GM18861 (cell line): Measurements from ENCODE around the gene BMP8A.

Experiments used
- ATAC-seq: cut with Tn5 transposase; IDR thresholded peaks from one replicate; pipeline ENCODE4 v1.9.1; 2021; ENCODE audit not compliant: unreplicated experiment

Gene BMP8A

DNA sequence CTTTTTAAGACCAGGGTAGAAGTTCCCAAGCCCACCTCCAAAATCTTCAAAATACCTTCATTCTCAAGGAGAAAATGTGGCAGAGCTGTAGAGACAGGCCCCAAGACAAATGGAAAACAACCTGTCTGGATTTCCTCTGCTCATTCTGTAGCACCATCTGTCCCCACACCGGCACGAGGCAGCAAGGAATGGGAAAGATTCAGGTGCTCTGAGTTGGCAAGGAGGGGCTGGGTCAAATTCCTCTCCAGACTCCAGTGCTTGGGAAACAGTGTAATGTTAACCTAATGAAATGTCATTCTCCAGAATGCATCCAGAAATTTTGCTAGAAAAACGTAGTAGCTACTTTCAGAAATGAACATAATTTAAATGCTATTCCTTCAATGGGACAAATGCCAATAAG is 75.9 kb downstream of the BMP8A start:
- no peak for ATAC-seq

DNA sequence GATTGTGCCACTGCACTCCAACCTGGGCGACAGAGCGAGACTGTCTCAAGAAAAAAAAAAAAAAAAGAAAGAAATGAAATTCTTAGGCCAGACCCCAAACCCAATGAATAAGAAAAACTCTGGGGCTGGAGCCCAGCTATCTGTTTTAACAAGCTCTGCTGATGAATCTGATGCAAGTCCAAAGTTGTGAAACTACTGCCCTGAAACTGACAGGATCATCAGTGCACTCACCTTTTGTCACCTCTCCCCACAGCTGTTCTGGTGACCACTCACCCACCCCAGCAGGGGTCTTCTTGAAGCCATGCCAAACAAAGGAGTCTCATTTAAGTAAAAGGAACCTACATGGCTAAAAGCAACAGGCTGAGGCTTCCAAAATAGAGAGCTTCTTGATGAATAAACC is 76.8 kb downstream of the BMP8A start:
- ATAC-seq, result no peak

DNA sequence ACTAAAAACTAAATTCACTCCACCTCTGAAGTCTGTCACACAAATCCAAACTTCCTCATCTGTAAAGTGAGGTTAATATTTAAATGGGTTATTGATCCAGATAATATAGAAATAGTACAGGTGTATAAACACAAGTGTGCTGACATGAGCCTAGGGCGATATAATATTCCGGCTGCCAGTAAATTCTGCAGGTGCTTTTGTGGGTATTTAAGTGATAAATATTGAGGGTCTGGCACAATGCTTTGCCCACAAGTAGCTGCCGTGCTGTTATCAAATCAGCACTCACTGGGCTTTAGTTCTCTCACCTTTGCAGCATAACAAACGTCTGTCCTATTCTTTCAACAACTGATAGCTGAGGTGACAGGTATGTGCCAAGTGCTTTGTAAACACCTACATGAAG is 77.6 kb downstream of the BMP8A start:
- no peak for ATAC-seq

DNA sequence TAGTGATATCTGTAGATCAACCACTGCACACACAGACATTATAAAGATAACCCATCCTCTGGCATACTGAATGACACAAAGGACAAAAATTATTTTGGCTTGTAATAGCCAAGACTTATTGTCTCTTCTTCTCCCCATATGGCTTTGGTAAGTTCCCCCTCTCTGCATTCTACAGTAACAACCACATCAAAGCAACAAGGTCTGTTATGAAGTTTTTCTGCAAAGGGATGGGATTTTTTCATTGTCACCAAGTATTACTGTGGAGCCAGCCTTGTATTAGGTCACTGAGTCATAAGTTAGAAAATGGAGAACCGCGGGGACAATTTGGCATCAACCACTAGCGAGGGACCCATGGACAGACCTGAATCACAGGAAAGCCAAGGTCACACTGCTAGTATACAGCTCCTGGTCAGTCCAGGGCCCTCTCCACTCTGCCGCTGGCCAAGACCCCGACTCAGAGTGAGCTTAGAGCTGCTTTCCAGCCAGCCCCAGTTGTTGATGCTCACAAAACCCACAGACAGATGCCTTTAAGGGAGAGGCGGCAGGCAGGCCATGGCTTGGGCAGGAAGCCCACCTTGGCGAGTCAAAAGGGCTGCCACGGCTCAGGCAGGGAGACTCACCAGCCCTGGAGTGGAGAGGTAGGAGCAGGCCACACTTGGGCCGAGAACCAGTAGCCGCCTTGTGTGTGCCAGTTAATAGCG is 79.2 kb downstream of the BMP8A start:
- ATAC-seq, result no peak

DNA sequence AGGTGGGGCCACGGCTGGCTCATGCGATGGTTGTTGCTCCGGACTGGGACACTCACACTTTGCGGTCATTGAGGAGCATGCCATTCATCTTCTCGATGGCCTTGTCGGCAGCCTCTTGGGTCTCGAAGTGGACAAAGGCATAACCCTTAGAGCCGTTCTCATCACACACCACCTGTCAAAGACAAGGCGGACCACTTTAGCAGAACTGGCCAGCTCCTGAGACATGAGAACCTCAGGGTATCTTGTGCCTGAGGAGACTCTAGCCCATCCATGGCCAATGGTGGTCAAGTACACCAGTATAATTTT is 79.7 kb downstream of the BMP8A start:
- ATAC-seq, result no peak

DNA sequence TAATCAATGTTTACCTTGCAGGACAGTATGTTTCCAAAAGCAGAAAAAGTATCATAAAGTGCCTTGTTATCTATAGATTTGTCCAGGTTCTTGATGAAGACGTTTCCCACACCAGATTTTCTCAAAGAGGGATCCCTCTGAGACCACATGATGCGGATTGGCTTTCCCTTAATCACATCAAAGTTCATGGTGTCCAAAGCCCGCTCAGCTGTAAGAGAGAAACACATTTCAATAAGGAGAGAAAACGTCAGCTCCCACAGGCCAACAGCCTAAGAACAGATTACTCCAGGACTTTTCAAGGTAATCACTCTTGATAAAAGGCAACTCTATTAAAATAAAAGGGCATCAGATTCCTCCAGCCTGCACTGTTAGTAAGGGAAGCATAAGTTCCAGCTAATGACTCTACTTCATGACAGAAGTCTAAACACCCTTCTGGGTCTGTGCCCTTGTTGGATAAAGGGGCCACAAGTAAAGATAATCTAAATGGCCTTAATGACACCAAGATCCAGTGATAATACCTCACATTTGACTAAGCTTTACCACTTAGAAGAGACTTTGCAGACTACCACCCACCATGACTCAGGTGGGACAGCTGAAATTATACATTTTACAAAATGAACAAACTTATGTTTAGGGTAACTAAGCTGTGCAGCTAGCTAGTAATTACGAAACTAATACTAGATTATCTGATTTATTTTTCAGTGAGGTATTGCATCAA is 81.1 kb downstream of the BMP8A start:
- no peak for ATAC-seq

DNA sequence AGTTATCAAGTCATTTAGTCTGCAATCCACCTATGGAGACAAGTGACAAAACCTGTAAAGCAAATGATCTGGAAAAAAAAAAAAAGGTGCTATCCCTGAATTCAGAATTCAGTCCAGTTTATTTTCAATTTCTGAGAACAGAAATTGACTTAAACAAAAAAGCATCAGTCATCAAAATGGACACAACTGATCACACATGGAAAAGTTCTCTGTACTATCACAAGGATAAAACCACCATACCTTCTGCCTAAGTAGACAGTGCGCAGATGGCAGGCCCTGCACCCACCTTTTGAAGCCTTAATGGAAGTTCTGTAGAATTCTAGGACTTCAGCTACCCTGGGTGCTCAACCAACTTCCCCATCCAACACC is 81.6 kb downstream of the BMP8A start:
- ATAC-seq, result no peak

DNA sequence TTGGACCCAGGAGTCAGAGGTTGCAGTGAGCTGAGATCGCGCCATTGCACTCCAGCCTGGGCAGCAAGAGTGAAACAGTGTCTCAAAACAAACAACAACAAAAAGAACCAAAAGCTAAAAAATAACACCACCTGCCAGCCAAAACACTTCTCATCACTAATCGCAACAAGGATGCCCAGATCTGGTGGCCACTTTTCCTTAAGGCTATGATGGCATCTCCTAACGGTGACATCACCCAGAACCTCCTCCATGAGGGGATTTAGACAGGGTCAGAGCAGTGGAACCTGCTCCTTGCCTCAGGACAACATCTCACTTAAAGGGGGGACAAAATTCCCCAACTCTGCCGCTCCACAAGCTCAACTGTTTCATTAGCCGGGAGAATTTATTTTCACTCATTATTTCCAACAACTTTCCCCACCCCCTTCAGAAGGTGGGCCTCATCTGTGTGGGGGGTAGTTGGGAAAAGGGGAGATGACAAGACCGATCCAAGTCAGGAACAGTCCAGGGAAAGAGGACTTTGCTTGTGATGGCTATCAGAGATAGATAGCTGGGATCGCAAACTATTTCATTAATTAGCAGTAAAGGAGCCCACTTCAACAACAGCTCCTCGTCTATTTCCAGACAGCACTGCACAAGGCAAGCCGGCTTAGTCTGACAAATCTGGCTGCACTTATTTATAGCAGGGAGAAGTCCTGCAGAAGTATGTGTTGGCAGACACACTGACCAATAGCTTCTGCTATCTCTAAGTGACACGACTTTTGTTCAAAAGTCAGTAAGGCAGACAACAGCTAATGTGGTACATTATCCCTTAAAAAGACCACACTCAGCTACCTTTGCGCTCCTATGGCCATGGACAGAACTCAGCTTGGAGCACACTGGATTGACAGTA is 82.5 kb downstream of the BMP8A start:
- ATAC-seq, result no peak

DNA sequence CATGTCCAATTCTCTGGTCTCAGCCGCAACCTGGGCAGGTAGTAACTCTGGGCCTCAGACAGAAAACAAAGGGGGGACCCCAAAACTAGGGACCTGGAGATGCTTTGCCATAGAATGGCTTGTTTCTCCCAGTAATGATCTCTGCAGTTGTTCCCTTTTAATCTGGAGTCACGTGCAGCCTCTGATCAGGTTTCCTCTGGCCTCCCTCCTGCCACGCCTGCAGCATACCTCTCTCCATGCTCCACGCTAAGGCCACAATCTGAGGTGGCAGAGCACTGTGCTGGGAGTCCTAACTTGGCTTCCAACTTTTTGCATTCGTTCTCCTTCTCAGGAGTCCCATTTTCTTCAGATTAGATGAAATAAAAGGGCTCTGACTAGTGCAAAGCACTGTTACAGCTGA is 83.2 kb downstream of the BMP8A start:
- no peak for ATAC-seq
